SH-SY5Y (cell line): ENCODE results near the gene MACROD2.
A peak's percentile ranks its signal among the peaks of the same experiment; 100 is the strongest.

ENCODE experiments used
- GATA2 ChIP-seq: IDR thresholded peaks from 2 replicates; pipeline ENCODE4 v1.6.1; 2011; ENCODE audit warnings: mild to moderate bottlenecking, low read depth, low read length
- GATA3 ChIP-seq: IDR thresholded peaks from 2 replicates; pipeline ENCODE4 v1.6.1; 2011; ENCODE audit warnings: low read depth, mild to moderate bottlenecking, low read length, moderate library complexity

GRCh38 chr20:14801591-14802325, 806.4 kb downstream of the MACROD2 start:
- TF ChIP-seq GATA2, result peak; percentile 57
- TF ChIP-seq GATA3, result no peak
